Measurements from ENCODE around the gene DYNLT1.
"Not testable (repeated sequence)": the region's sequence is repeated elsewhere in the genome, so short reads cannot be mapped to it uniquely, and the experiment has no call there.

DYNLT1 gene

GRCh38 chr6:158662954-158663624 is 18.5 kb upstream of the DYNLT1 start:
- peak; percentile 66 to 74 for DNase-seq

GRCh38 chr6:158662607-158662953 is 18.0 kb upstream of the DYNLT1 start:
- no peak for DNase-seq

- DNase-seq: no peak
Measured at GRCh38 chr6:158661156-158661685, 16.7 kb upstream of the DYNLT1 start.

GRCh38 chr6:158660333-158660754 is 15.8 kb upstream of the DYNLT1 start:
- DNase-seq: peak; percentile 7 to 65

GRCh38 chr6:158656986-158657385 is 12.4 kb upstream of the DYNLT1 start:
- DNase-seq: not testable (repeated sequence)

- DNase-seq: no peak
Measured at GRCh38 chr6:158655569-158656450, 11.3 kb upstream of the DYNLT1 start.

- peak; percentile 18 to 24 for DNase-seq
Measured at GRCh38 chr6:158654960-158655489, 10.5 kb upstream of the DYNLT1 start.

- DNase-seq: peak in 1 of 2 experiments; percentile 19
Measured at GRCh38 chr6:158654498-158654897, 10.0 kb upstream of the DYNLT1 start.

GRCh38 chr6:158653577-158654354 is 9.2 kb upstream of the DYNLT1 start:
- DNase-seq: no peak

- DNase-seq: not testable (repeated sequence)
Measured at GRCh38 chr6:158651981-158652737, 7.6 kb upstream of the DYNLT1 start.

- DNase-seq: peak; percentile 71 to 84
Measured at GRCh38 chr6:158649289-158650143, 5.0 kb upstream of the DYNLT1 start, which contains the start of gene SYTL3. TSS of gene SYTL3 (plus strand) at chr6:158650054. CDS start at chr6:158663269, 13,215 bp downstream.

GRCh38 chr6:158648682-158649131 is 4.2 kb upstream of the DYNLT1 start:
- no peak for DNase-seq

- no peak for DNase-seq
Measured at GRCh38 chr6:158647501-158647900, 3.0 kb upstream of the DYNLT1 start.

- DNase-seq: no peak
Measured at GRCh38 chr6:158646023-158646910, 1.7 kb upstream of the DYNLT1 start.

- no peak for DNase-seq
Measured at GRCh38 chr6:158645064-158646022, 800 bp upstream of the DYNLT1 start.

GRCh38 chr6:158643836-158644230 is 710 bp downstream of the DYNLT1 start:
- peak; percentile 20 to 27 for DNase-seq

GRCh38 chr6:158642097-158642601 is 2.4 kb downstream of the DYNLT1 start:
- DNase-seq: no peak

- no peak for DNase-seq
Measured at GRCh38 chr6:158640519-158640918, 4.0 kb downstream of the DYNLT1 start.

Data from Kasumi-1 (cell line).